Liver (tissue), 9 donors: ENCODE measurements around the gene MDP1. TPM values are rescaled to one million over a fixed set of nuclear protein-coding genes. Genes with fewer than 3 reads are reported as not detected.

ENCODE experiments used
- DNase-seq: peaks from one replicate; pipeline ENCODE4 v3.0.0-alpha.2; 2017; ENCODE audit warnings: low spot score
- H3K27ac ChIP-seq, 2 donors: one replicate each; pipeline ENCODE4 v1.7.0; 2013; ENCODE audit warnings: inconsistent platforms in 2 of 2, low read length in 2 of 2, control low read depth in 1 of 2, low read depth in 1 of 2, mild to moderate bottlenecking in 1 of 2
- H3K27me3 ChIP-seq, 4 donors: one replicate each; pipeline versions ENCODE4 v1.6.1 to v1.7.0; 2013; ENCODE audit warnings: low read length in 3 of 4, inconsistent platforms in 1 of 4, mild to moderate bottlenecking in 1 of 4, moderate library complexity in 1 of 4; ENCODE audit not compliant: control insufficient read depth in 4 of 4, insufficient read depth in 4 of 4
- H3K36me3 ChIP-seq, 4 donors: one replicate each; pipeline versions ENCODE4 v1.6.1 to v1.7.0; 2013; ENCODE audit warnings: low read length in 3 of 4, mild to moderate bottlenecking in 3 of 4, low read depth in 1 of 4, moderate library complexity in 1 of 4; ENCODE audit not compliant: control insufficient read depth in 4 of 4, insufficient read depth in 3 of 4
- H3K4me1 ChIP-seq, 4 donors: one replicate each; pipeline versions ENCODE4 v1.6.1 to v1.7.0; 2013; ENCODE audit warnings: low read length in 3 of 4, mild to moderate bottlenecking in 3 of 4, moderate library complexity in 1 of 4; ENCODE audit not compliant: control insufficient read depth in 4 of 4, insufficient read depth in 4 of 4
- H3K4me3 ChIP-seq, 3 donors: one replicate each; pipeline versions ENCODE4 v1.6.1 to v1.7.0; 2013; ENCODE audit warnings: low read length in 3 of 3, control low read depth in 1 of 3, low read depth in 1 of 3, mild to moderate bottlenecking in 1 of 3
- H3K9ac ChIP-seq, 2 donors: one replicate each; pipeline ENCODE4 v1.7.0; 2013; ENCODE audit warnings: low read length in 2 of 2, mild to moderate bottlenecking in 2 of 2, moderate library complexity in 2 of 2, control low read depth in 1 of 2, low read depth in 1 of 2
- H3K9me3 ChIP-seq, 4 donors: one replicate each; pipeline versions ENCODE4 v1.6.1 to v1.7.0; 2013; ENCODE audit warnings: low read length in 3 of 4; ENCODE audit not compliant: control insufficient read depth in 4 of 4
- ATF3 ChIP-seq: IDR thresholded peaks from 2 replicates; pipeline ENCODE4 v1.6.1; 2016; ENCODE audit warnings: antibody characterized with exemption
- CTCF ChIP-seq: fragments of 150-350 bp; IDR thresholded peaks from 2 replicates; pipeline ENCODE4 v1.5.1; 2017; ENCODE audit warnings: improper control_type of control experiment, low read depth, low read length; ENCODE audit not compliant: missing input control
- EGR1 ChIP-seq, 2 donors: IDR thresholded peaks; 2 replicates each; pipeline ENCODE4 v1.6.1; 2016 to 2018; ENCODE audit warnings: antibody characterized with exemption in 2 of 2, low read depth in 2 of 2
- FOXA1 ChIP-seq: IDR thresholded peaks from 2 replicates; pipeline ENCODE4 v1.6.1; 2016; ENCODE audit warnings: antibody characterized with exemption
- GABPA ChIP-seq, 2 donors: IDR thresholded peaks in 1 of 2; conservative IDR thresholded peaks in 1 of 2; 2 replicates each; pipeline ENCODE4 v1.6.1; 2016; ENCODE audit warnings: antibody characterized with exemption in 2 of 2, mild to moderate bottlenecking in 1 of 2, moderate library complexity in 1 of 2
- HNF4A ChIP-seq, 2 donors: conservative IDR thresholded peaks; 2 replicates each; pipeline ENCODE4 v1.6.1; 2016; ENCODE audit warnings: antibody characterized with exemption in 2 of 2, mild to moderate bottlenecking in 2 of 2
- HNF4G ChIP-seq: IDR thresholded peaks from 2 replicates; pipeline ENCODE4 v1.6.1; 2016; ENCODE audit warnings: antibody characterized with exemption
- JUND ChIP-seq, 2 donors: IDR thresholded peaks; 2 replicates each; pipeline ENCODE4 v1.6.1; 2016; ENCODE audit warnings: antibody characterized with exemption in 2 of 2
- MAX ChIP-seq: IDR thresholded peaks from 2 replicates; pipeline ENCODE4 v1.6.1; 2016; ENCODE audit warnings: antibody characterized with exemption
- RAD21 ChIP-seq, 2 donors: IDR thresholded peaks; 2 replicates each; pipeline ENCODE4 v1.6.1; 2016; ENCODE audit warnings: antibody characterized with exemption in 2 of 2, mild to moderate bottlenecking in 2 of 2
- REST ChIP-seq: IDR thresholded peaks from 2 replicates; pipeline ENCODE4 v1.6.1; 2016; ENCODE audit warnings: antibody characterized with exemption, mild to moderate bottlenecking
- RXRA ChIP-seq, 2 donors: IDR thresholded peaks; 2 replicates each; pipeline ENCODE4 v1.6.1; 2017 to 2018; ENCODE audit warnings: antibody characterized with exemption in 2 of 2, mild to moderate bottlenecking in 1 of 2
- SP1 ChIP-seq: IDR thresholded peaks from 2 replicates; pipeline ENCODE4 v1.6.1; 2018; ENCODE audit warnings: antibody characterized with exemption, mild to moderate bottlenecking
- TAF1 ChIP-seq: conservative IDR thresholded peaks from 2 replicates; pipeline ENCODE4 v1.6.1; 2016; ENCODE audit warnings: antibody characterized with exemption, mild to moderate bottlenecking
- YY1 ChIP-seq: IDR thresholded peaks from 2 replicates; pipeline ENCODE4 v1.6.1; 2016; ENCODE audit warnings: antibody characterized with exemption, mild to moderate bottlenecking
- ZBTB33 ChIP-seq: IDR thresholded peaks from 2 replicates; pipeline ENCODE4 v1.6.1; 2016; ENCODE audit warnings: antibody characterized with exemption
- WGBS: extraction: QIAGEN DNeasy Blood & Tissue Kit; methylation state at CpG from one replicate; pipeline ENCODE4 v1.1.7; 2013; 5-methylcytosine and 5-hydroxymethylcytosine counted together
- polyA plus RNA-seq, 2 donors: library from polyadenylated mRNA; stranded (reverse) in 1 of 2; unstranded in 1 of 2; fragments of 200-250 nt in 1 of 2; fragments of >200 nt in 1 of 2; fragmentation: Nextera tagmentation in 1 of 2; extraction: Ambion mirVana in 1 of 2; gene quantifications; one replicate each; pipeline versions ENCODE4 v1.2.1 to v1.2.3, GENCODE V29; 2013 to 2015
- total RNA-seq, 2 donors: library from RNA; depleted of rRNA; stranded (reverse); fragments of >200 nt; gene quantifications; one replicate each; pipeline ENCODE4 v1.2.3, GENCODE V29; 2014
- donor health status: healthy.
- donor health status: healthy.
- donor health status: healthy.
- donor health status: healthy.
- donor health status: healthy.

MDP1 gene
- total and polyA plus RNA-seq, 4 donors: 3.2 to 13.4 (median 7.0) TPM

GRCh38 chr14:24213866-24214662, 1.8 kb downstream of the MDP1 start (continued):
- TF ChIP-seq TAF1 (no peak), FOXA1 (no peak), MAX (no peak)

- peaks cover 0 to 23% (median 8%) of the 10 kb centered on the region in 4 donors for H3K4me1 ChIP-seq
- TF ChIP-seq HNF4G: no peak
- peak; percentile 90 for TF ChIP-seq YY1
- no peak for TF ChIP-seq EGR1 (IDR thresholded peaks at IDR 0.05; ENCODE audit: low read depth in 2 of 2)
- peak; percentile 58 for TF ChIP-seq SP1
- no peak for TF ChIP-seq FOXA1
- TF ChIP-seq RXRA (IDR thresholded peaks at IDR 0.05): no peak
- peak in 1 of 2 donors; percentile 34 for TF ChIP-seq RAD21 (IDR thresholded peaks at IDR 0.05)
- TF ChIP-seq ATF3: peak; percentile 56
- TF ChIP-seq ZBTB33: peak; percentile 87
- TF ChIP-seq TAF1: no peak
- TF ChIP-seq CTCF: no peak
- TF ChIP-seq MAX: no peak
- TF ChIP-seq HNF4A (conservative IDR thresholded peaks at IDR 0.05): peak in 1 of 2 donors; percentile 15
- TF ChIP-seq GABPA (IDR thresholded peaks at IDR 0.05 in 1 of 2, conservative IDR thresholded peaks at IDR 0.05 in 1 of 2): peak in 1 of 2 donors; percentile 78
- TF ChIP-seq JUND (IDR thresholded peaks at IDR 0.05): no peak
- TF ChIP-seq REST: peak; percentile 18
- peak within 1 kb of the TSS; percentile 90 to 91 for H3K27ac ChIP-seq
- H3K27me3 ChIP-seq: no peaks in the 10 kb centered on the region
- no peaks in the 10 kb centered on the region for H3K9me3 ChIP-seq
- H3K4me3 ChIP-seq: peak within 1 kb of the TSS; percentile 67 to 84 (median 69)
- 4% methylated on average over 53 of the region's 53 CpGs for WGBS
- H3K36me3 ChIP-seq: peaks cover 7 to 24% (median 16%) of the 10 kb centered on the region in 4 donors
- H3K9ac ChIP-seq: peak within 1 kb of the TSS; percentile 57 to 68
- peak; percentile 87 for DNase-seq
Observed at GRCh38 chr14:24212924-24213865, 2.7 kb downstream of the MDP1 start, which contains the start of gene CHMP4A. Gene CHMP4A, minus strand, starts transcription at chr14:24213488. Its CDS starts 49 bp downstream, at chr14:24213439.
